ENCODE results near the gene CGB5.
"Not testable (repeated sequence)": the region's sequence is repeated elsewhere in the genome, so short reads cannot be mapped to it uniquely, and the experiment has no call there.

CGB5 gene

DNA sequence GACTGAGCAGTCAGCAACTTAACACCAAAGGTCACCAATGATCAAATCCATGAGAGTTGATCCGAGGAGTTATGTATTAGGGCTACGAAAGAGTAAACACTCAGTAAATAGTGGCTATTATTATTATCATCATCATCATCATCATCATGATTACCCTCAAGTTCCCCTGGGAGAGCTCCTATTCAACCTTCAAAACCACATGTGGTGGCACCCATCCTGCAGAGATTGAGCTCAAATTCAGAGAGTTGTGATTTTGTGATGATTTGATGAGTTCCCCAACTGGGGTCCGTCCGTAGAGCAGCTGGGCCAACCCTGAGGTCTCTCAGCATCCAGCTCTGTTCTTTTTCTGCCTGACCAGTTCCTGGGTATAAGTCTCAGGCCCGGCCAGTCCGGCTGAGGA lies 18.6 kb upstream of the CGB5 start:
- not testable (repeated sequence) for H3K27ac ChIP-seq (ENCODE audit: low read depth, low read length); H3K9me3 ChIP-seq (ENCODE audit: low read length); H3K9ac ChIP-seq (ENCODE audit: low read length); H3K4me1 ChIP-seq (ENCODE audit: insufficient read depth, low read length); H3K4me3 ChIP-seq (ENCODE audit: low read depth in 1 of 2, low read length in 2 of 2); H3K36me3 ChIP-seq (ENCODE audit: insufficient read depth, low read length)
- H3K27me3 ChIP-seq (ENCODE audit: control insufficient read depth in 1 of 2, insufficient read depth in 2 of 2, low read length in 2 of 2): peaks cover 0 to 11% of the 10 kb centered on the region in 2 donors

- H3K9ac ChIP-seq (ENCODE audit: low read length); H3K36me3 ChIP-seq (ENCODE audit: insufficient read depth, low read length); H3K9me3 ChIP-seq (ENCODE audit: low read length); H3K4me1 ChIP-seq (ENCODE audit: insufficient read depth, low read length); H3K27ac ChIP-seq (ENCODE audit: low read depth, low read length); H3K27me3 ChIP-seq (ENCODE audit: control insufficient read depth in 1 of 2, insufficient read depth in 2 of 2, low read length in 2 of 2); H3K4me3 ChIP-seq (ENCODE audit: low read depth in 1 of 2, low read length in 2 of 2): not testable (repeated sequence)
These were observed 18.0 kb upstream of the CGB5 start for GRCh38 chr19:49025599-49025998.

GRCh38 chr19:49028686-49029085 lies 15.0 kb upstream of the CGB5 start:
- H3K9ac ChIP-seq (ENCODE audit: low read length); H3K27me3 ChIP-seq (ENCODE audit: control insufficient read depth in 1 of 2, insufficient read depth in 2 of 2, low read length in 2 of 2): not testable (repeated sequence)

DNA sequence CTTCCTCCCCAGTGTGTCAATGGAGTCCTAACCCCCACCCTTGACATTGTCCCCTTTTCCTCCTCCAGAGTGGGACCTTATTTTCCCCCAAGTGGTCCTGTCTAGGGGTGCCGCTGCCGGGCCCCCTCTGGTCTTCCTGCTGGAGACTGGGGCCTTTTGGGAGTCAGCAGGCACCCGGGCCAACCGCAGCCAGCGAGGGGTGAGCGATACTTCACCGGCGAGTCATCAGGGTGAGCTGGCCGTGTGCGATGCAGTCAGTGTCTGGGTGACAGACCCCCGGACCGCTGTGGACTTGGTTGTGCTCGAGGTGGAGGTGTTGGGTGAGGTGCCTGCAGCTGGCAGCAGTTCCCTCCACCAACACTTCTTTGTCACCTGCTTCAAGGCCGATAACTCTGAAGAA lies 13.9 kb upstream of the CGB5 start:
- not testable (repeated sequence) for H3K4me1 ChIP-seq (ENCODE audit: insufficient read depth, low read length); H3K9me3 ChIP-seq (ENCODE audit: low read length); H3K9ac ChIP-seq (ENCODE audit: low read length); H3K27me3 ChIP-seq (ENCODE audit: control insufficient read depth in 1 of 2, insufficient read depth in 2 of 2, low read length in 2 of 2); H3K4me3 ChIP-seq (ENCODE audit: low read depth in 1 of 2, low read length in 2 of 2); H3K36me3 ChIP-seq (ENCODE audit: insufficient read depth, low read length); H3K27ac ChIP-seq (ENCODE audit: low read depth, low read length)

More at GRCh38 chr19:49028686-49029085, 15.0 kb upstream of the CGB5 start:
- H3K9me3 ChIP-seq (ENCODE audit: low read length); H3K4me1 ChIP-seq (ENCODE audit: insufficient read depth, low read length); H3K4me3 ChIP-seq (ENCODE audit: low read depth in 1 of 2, low read length in 2 of 2); H3K27ac ChIP-seq (ENCODE audit: low read depth, low read length); H3K36me3 ChIP-seq (ENCODE audit: insufficient read depth, low read length): not testable (repeated sequence)

GRCh38 chr19:49030323-49030722 lies 13.3 kb upstream of the CGB5 start:
- not testable (repeated sequence) for H3K4me3 ChIP-seq (ENCODE audit: low read depth in 1 of 2, low read length in 2 of 2); H3K36me3 ChIP-seq (ENCODE audit: insufficient read depth, low read length); H3K9me3 ChIP-seq (ENCODE audit: low read length); H3K9ac ChIP-seq (ENCODE audit: low read length); H3K4me1 ChIP-seq (ENCODE audit: insufficient read depth, low read length); H3K27me3 ChIP-seq (ENCODE audit: control insufficient read depth in 1 of 2, insufficient read depth in 2 of 2, low read length in 2 of 2); H3K27ac ChIP-seq (ENCODE audit: low read depth, low read length)

GRCh38 chr19:49031642-49032301 lies 11.9 kb upstream of the CGB5 start, which contains the start of gene CGB2:
Gene CGB2 (plus strand): TSS chr19:49031890. CDS start chr19:49032096, 206 bp downstream.
- not testable (repeated sequence) for H3K4me1 ChIP-seq (ENCODE audit: insufficient read depth, low read length); H3K9ac ChIP-seq (ENCODE audit: low read length); H3K27me3 ChIP-seq (ENCODE audit: control insufficient read depth in 1 of 2, insufficient read depth in 2 of 2, low read length in 2 of 2); H3K27ac ChIP-seq (ENCODE audit: low read depth, low read length); H3K4me3 ChIP-seq (ENCODE audit: low read depth in 1 of 2, low read length in 2 of 2); H3K9me3 ChIP-seq (ENCODE audit: low read length); H3K36me3 ChIP-seq (ENCODE audit: insufficient read depth, low read length)

DNA sequence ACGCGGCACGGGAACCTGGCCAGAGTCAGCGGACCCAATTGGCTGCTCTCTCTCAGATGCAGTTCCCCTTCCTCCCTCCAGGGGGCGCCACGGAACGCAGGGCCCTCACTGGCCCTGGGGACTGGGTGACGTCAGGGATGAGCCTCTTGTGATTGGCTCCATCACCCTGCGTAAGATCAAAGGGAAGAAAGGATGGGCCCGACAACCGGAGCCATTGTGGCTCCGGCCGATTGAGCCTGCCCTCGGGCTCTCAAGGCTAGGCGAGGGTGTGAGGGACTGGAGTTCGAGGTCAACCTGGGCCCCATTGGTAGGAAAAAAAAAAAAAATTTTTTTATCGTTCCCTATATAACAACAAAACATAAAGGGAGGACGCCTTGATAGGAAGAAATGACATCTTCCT lies 6.8 kb upstream of the CGB5 start, which contains the start of gene CGB1:
TSS of gene CGB1 (minus strand) at position 81 of the 400 bp plus-strand sequence. CDS start 184 bp downstream, outside the sequence.
- not testable (repeated sequence) for H3K27me3 ChIP-seq (ENCODE audit: control insufficient read depth in 1 of 2, insufficient read depth in 2 of 2, low read length in 2 of 2); H3K4me3 ChIP-seq (ENCODE audit: low read depth in 1 of 2, low read length in 2 of 2); H3K9ac ChIP-seq (ENCODE audit: low read length); H3K36me3 ChIP-seq (ENCODE audit: insufficient read depth, low read length); H3K27ac ChIP-seq (ENCODE audit: low read depth, low read length); H3K4me1 ChIP-seq (ENCODE audit: insufficient read depth, low read length); H3K9me3 ChIP-seq (ENCODE audit: low read length)

- H3K9me3 ChIP-seq (ENCODE audit: low read length); H3K9ac ChIP-seq (ENCODE audit: low read length); H3K4me1 ChIP-seq (ENCODE audit: insufficient read depth, low read length): not testable (repeated sequence)
These were observed 5.5 kb upstream of the CGB5 start for GRCh38 chr19:49038111-49038510.

DNA sequence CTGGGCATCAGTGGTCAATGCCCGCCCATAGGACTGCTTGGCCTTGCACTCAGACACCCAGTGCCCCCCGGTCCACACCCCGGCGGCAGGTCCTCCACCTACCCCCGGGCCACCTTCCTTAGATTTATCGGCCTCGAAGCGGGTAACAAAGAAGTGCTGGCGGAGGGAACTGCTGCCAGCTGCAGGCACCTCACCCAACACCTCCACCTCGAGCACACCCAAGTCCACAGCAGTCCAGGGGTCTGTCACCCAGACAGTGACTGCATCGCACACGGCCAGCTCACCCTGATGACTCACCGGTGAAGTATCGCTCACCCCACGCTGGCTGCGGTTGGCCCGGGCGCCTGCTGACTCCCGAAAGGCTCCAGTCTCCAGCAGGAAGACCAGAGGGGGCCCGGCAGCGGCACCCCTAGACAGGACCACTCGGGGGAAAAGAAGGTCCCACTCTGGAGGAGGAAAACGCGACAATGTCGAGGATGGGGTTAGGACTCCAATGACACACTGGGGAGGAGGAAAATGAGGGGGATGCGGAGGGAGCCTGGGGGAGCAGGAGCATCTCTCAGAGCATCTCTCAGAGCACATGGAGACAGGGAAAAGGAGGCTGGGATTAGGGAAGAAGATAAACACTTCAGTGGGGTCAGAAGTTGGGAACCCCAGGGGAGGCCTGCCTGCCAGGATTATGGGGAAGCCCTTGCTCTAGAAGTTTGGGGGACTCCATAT lies 4.9 kb upstream of the CGB5 start:
- H3K9ac ChIP-seq (ENCODE audit: low read length); H3K9me3 ChIP-seq (ENCODE audit: low read length): not testable (repeated sequence)

More at GRCh38 chr19:49038111-49038510, 5.5 kb upstream of the CGB5 start:
- H3K27me3 ChIP-seq (ENCODE audit: control insufficient read depth in 1 of 2, insufficient read depth in 2 of 2, low read length in 2 of 2); H3K36me3 ChIP-seq (ENCODE audit: insufficient read depth, low read length); H3K27ac ChIP-seq (ENCODE audit: low read depth, low read length); H3K4me3 ChIP-seq (ENCODE audit: low read depth in 1 of 2, low read length in 2 of 2): not testable (repeated sequence)

DNA sequence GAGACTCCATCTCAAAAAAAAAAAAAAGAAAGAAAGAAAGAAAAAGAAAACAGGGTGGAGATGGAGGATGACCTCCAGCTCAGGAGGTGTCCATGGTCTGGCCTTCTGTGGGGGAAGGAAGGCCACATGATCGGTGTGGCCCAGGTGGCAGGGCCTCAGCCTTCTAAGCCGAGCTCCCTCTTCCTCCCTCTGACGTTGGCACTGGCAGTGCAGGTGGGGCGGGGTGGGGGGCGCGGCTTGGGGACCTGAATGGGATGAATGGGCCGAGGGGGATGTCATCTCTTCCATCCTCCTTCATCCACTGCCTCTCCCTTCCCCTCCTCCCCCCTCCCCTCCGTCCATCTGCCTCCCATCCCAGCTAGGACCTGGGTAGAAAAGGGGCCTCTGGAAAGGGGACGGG lies 3.9 kb upstream of the CGB5 start:
- H3K9ac ChIP-seq (ENCODE audit: low read length); H3K36me3 ChIP-seq (ENCODE audit: insufficient read depth, low read length): not testable (repeated sequence)

More for the DNA sequence above, 4.9 kb upstream of the CGB5 start:
- H3K4me3 ChIP-seq (ENCODE audit: low read depth in 1 of 2, low read length in 2 of 2); H3K27me3 ChIP-seq (ENCODE audit: control insufficient read depth in 1 of 2, insufficient read depth in 2 of 2, low read length in 2 of 2); H3K27ac ChIP-seq (ENCODE audit: low read depth, low read length); H3K36me3 ChIP-seq (ENCODE audit: insufficient read depth, low read length); H3K4me1 ChIP-seq (ENCODE audit: insufficient read depth, low read length): not testable (repeated sequence)

GRCh38 chr19:49042177-49042576 lies 1.5 kb upstream of the CGB5 start:
- Histone ChIP-seq H3K9ac (ENCODE audit: low read length) (no peak overlapping the region), H3K27me3 (ENCODE audit: control insufficient read depth in 1 of 2, insufficient read depth in 2 of 2, low read length in 2 of 2) (no peaks in the 10 kb centered on the region), H3K4me1 (ENCODE audit: insufficient read depth, low read length) (no peaks in the 10 kb centered on the region), H3K27ac (ENCODE audit: low read depth, low read length) (no peak overlapping the region), H3K4me3 (ENCODE audit: low read depth in 1 of 2, low read length in 2 of 2) (no peak overlapping the region), H3K36me3 (ENCODE audit: insufficient read depth, low read length) (no peaks in the 10 kb centered on the region), H3K9me3 (ENCODE audit: low read length) (no peaks in the 10 kb centered on the region)

More for the DNA sequence above, 3.9 kb upstream of the CGB5 start:
- H3K4me1 ChIP-seq (ENCODE audit: insufficient read depth, low read length); H3K9me3 ChIP-seq (ENCODE audit: low read length); H3K27ac ChIP-seq (ENCODE audit: low read depth, low read length); H3K4me3 ChIP-seq (ENCODE audit: low read depth in 1 of 2, low read length in 2 of 2); H3K27me3 ChIP-seq (ENCODE audit: control insufficient read depth in 1 of 2, insufficient read depth in 2 of 2, low read length in 2 of 2): not testable (repeated sequence)

GRCh38 chr19:49042666-49043065 lies 982 bp upstream of the CGB5 start:
- not testable (repeated sequence) for H3K9ac ChIP-seq (ENCODE audit: low read length); H3K9me3 ChIP-seq (ENCODE audit: low read length); H3K4me3 ChIP-seq (ENCODE audit: low read depth in 1 of 2, low read length in 2 of 2); H3K36me3 ChIP-seq (ENCODE audit: insufficient read depth, low read length); H3K27ac ChIP-seq (ENCODE audit: low read depth, low read length); H3K4me1 ChIP-seq (ENCODE audit: insufficient read depth, low read length); H3K27me3 ChIP-seq (ENCODE audit: control insufficient read depth in 1 of 2, insufficient read depth in 2 of 2, low read length in 2 of 2)
